OCI-LY7 (cell line): ENCODE results near the gene VPS37D.

Experiments
- CTCF ChIP-seq: fragments of 200-600 bp; sonication (generic); conservative IDR thresholded peaks from 2 replicates; pipeline ENCODE4 v1.5.1; 2014; ENCODE audit warnings: mild to moderate bottlenecking, antibody characterized with exemption, low read length, moderate library complexity, mixed read lengths
- EZH2phosphoT487 ChIP-seq: fragments of 200-600 bp; sonication (generic); IDR thresholded peaks from 2 replicates; pipeline ENCODE4 v1.6.1; 2018; ENCODE audit warnings: low read depth, borderline replicate concordance, mild to moderate bottlenecking, mixed run types, antibody characterized with exemption, low read length, moderate library complexity, mixed read lengths

- TF ChIP-seq CTCF (no peak), EZH2phosphoT487 (no peak)
Measured at GRCh38 chr7:73682745-73683055, 15.1 kb downstream of the VPS37D start.
